ENCODE results near the gene PITPNM3.
A peak's percentile ranks its signal among the peaks of the same experiment; 100 is the strongest.

PITPNM3 gene

DNA sequence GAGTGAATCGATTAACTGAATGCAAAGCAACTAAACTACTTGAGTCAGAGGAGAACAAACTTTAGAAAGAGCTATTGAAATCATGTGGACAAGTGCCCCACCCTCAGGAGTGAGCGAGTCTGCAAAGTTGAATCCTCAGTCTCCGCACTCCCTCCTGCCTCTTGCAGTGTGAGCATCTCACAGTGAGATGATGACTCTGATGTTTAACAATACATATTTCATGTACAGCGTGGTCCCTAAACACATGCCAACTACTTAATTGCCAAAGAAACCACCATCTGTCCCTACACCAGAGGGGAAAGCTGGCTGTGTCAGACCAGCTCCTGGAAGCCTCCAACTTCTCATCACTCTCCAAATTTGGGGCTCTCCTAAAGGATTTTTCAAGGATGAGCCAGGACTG is 80.9 kb downstream of the PITPNM3 start:
- TF ChIP-seq, protein P1, sequence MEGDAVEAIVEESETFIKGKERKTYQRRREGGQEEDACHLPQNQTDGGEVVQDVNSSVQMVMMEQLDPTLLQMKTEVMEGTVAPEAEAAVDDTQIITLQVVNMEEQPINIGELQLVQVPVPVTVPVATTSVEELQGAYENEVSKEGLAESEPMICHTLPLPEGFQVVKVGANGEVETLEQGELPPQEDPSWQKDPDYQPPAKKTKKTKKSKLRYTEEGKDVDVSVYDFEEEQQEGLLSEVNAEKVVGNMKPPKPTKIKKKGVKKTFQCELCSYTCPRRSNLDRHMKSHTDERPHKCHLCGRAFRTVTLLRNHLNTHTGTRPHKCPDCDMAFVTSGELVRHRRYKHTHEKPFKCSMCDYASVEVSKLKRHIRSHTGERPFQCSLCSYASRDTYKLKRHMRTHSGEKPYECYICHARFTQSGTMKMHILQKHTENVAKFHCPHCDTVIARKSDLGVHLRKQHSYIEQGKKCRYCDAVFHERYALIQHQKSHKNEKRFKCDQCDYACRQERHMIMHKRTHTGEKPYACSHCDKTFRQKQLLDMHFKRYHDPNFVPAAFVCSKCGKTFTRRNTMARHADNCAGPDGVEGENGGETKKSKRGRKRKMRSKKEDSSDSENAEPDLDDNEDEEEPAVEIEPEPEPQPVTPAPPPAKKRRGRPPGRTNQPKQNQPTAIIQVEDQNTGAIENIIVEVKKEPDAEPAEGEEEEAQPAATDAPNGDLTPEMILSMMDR (IDR thresholded peaks at IDR 0.05; ENCODE audit: control extremely low read depth, extremely low read depth, low read depth, missing control alignments), result no peak
- POLR2A ChIA-PET, result no interaction called here
- CTCF ChIA-PET, result interaction anchor here (0.9 to 4.4 kb wide), 5 partner anchors 9 to 173 kb away, joined by 3 to 41 read pairs (median 3); no protein-coding TSS in a partner anchor
- DNase-seq (ENCODE audit: extremely low spot score), result no peak

DNA sequence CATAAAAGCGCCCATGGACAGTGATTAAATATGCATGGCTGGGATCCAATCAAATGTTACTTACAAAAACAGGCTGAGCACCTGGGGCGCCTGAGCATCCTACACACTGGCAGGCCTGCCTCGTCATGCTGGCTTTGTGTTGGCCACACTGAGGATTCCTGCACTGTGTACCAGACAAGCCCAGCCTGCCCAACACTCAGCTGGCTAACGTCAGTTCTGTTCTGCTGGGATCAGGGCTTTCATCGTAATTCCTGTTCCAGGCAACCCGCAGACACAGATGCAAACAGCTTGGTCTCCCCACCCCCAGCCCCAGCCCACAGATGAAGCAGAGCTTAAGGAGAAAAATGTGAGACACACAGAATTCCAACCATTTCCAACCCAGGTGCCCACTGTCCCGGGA is 81.4 kb downstream of the PITPNM3 start:
- TF ChIP-seq, protein P1 (IDR thresholded peaks at IDR 0.05; ENCODE audit: control extremely low read depth, extremely low read depth, low read depth, missing control alignments), result no peak
- ChIA-PET CTCF (interaction anchor here (0.9 to 4.4 kb wide), 6 partner anchors 9 to 174 kb away, joined by 3 to 41 read pairs (median 4); no protein-coding TSS in a partner anchor), POLR2A (no interaction called here)
- DNase-seq (ENCODE audit: extremely low spot score), result no peak

DNA sequence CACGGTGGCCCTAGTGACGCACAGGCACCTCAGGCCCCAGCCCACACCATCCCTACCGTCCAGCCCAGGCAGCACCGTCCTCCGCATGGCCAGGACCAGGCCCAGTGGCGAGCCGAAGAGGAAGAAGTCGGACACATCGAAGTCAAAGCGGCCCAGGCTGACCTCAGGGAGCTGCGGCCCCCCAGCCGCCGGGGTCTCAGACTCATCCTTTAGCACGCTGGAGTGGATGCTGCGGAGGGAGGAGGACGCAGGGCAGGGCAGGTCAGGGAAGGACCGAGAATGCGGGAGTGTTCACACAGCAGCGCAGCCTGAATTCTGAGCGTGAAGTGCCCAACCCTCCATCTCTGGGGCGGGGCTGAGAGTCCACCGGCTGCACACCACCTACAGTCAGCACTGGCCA is 82.0 kb downstream of the PITPNM3 start:
- no peak for DNase-seq (ENCODE audit: extremely low spot score)
- CTCF ChIA-PET, result interaction anchor here (0.9 to 4.4 kb wide), 8 partner anchors 10 to 174 kb away, joined by 3 to 41 read pairs (median 6); no protein-coding TSS in a partner anchor
- POLR2A ChIA-PET, result no interaction called here
- TF ChIP-seq, protein P1 (IDR thresholded peaks at IDR 0.05; ENCODE audit: control extremely low read depth, extremely low read depth, low read depth, missing control alignments), result no peak

DNA sequence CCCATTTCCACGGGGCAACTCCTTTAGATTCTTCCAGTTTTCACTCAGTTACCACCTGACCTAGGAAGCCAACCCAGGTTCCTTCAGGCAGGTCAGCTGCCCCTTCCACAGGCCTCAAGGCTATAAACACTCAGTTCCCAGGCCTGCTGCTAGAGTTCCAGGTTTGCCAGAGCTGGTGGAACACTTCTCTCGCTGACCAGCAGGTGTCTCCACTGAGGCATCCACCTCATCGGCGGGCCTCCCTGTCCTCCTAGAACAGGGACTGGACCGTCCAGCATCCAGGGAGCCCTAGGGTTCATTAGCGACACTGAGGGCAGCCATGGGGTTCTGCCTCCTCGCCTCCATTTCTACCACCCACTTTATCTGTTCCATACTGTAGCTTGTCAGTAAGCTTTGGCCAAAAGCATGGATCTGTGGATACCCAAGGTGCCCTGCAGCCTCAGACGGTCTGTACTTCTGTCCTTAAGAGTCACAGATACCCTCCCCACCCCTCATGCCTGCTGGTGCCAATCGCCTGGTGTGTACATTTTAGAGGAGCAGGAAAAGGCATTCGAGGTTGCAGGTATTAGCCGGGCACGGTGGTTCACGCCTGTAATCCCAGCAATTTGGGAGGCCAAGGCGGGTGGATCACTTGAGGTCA is 83.1 kb downstream of the PITPNM3 start:
- ChIA-PET POLR2A (no interaction called here), CTCF (interaction anchor here (0.6 to 4.4 kb wide), 36 partner anchors 8 to 907 kb away, joined by 3 to 41 read pairs (median 5); a partner anchor contains a TSS)
- TF ChIP-seq, protein P1 (IDR thresholded peaks at IDR 0.05; ENCODE audit: control extremely low read depth, extremely low read depth, low read depth, missing control alignments), result peak; percentile 91
- DNase-seq (ENCODE audit: extremely low spot score), result peak; percentile 91

DNA sequence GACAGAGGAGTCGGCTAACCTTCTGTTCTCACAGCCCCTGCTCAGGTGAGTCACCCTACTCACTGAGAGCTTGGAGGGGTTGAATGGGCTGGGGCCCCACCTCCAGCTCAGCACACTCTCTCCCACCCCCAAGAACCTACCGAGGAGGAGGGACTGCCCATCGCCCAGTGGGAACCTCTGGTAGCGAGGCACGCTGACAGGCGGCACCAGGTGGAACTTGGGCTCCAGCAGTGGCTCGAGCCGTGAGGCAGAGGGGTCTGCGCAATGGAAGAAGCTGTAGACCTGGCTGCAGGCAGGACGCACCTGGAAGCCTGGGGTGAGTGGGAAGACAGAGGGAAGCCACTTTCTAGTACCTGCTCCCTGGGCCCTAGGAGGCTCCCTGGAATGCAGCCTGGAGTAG is 83.8 kb downstream of the PITPNM3 start:
- DNase-seq (ENCODE audit: extremely low spot score), result no peak
- POLR2A ChIA-PET, result no interaction called here
- TF ChIP-seq, protein P1 (IDR thresholded peaks at IDR 0.05; ENCODE audit: control extremely low read depth, extremely low read depth, low read depth, missing control alignments), result no peak
- CTCF ChIA-PET, result interaction anchor here (0.6 to 4.4 kb wide), 31 partner anchors 8 to 906 kb away, joined by 3 to 41 read pairs (median 5); a partner anchor contains a TSS

DNA sequence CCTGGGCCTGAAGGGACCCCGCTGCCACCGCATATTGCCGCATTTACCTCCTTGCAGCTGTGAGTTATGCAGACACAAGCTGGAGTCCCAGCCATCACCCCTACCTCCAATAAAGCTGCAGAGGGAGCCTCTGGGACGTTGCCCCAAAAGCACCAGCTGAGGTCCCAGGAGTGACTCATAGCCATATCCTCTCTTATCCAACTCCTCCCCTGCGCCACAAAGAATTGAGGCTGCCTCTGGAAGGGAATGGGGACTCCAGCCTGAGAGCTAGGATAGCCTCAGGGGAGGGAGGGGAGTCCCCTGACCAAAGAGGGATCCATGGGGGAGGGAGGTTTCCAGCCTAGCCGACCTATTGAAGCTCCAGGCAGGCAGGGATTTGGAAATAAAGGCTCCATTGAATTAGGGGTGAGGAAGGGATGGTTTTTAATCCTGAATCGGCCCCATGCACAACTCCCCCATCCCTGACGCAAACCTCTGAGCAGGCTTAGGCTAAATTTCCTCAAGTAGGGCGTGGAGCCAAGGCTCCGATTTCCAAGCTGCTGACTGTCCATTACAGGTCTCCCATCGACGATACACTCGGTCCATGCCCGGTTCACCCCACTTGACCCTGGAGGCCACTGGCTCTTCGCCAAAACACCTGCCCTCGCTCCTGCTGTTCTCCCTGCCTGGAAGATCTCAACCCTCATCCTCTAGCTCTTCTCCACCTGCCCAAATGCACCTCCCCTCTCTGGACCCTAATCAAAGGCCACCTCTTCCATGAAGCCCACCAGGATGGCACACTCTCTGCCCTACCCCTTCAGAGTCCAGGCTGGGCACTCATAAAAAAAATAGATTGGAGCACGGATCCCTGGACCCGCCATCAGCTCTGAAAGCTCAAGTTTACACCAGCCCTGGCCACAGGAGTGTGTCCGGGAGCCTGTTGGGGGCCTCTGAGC is 84.6 kb downstream of the PITPNM3 start:
- CTCF ChIA-PET, result interaction anchor here (1.0 to 4.4 kb wide), 16 partner anchors 8 to 533 kb away, joined by 3 to 41 read pairs (median 5); no protein-coding TSS in a partner anchor
- no peak for DNase-seq (ENCODE audit: extremely low spot score)
- POLR2A ChIA-PET, result no interaction called here

More for the DNA sequence above, 84.6 kb downstream of the PITPNM3 start:
- TF ChIP-seq, protein P1 (IDR thresholded peaks at IDR 0.05; ENCODE audit: control extremely low read depth, extremely low read depth, low read depth, missing control alignments), result no peak

Measured in GM10248 (cell line).